GM19025 (cell line): ENCODE results near the gene UTS2.

Experiments
- ATAC-seq: cut with Tn5 transposase; IDR thresholded peaks from one replicate; pipeline ENCODE4 v1.9.1; 2021; ENCODE audit warnings: mild to moderate bottlenecking, low read depth, moderate library complexity; ENCODE audit not compliant: unreplicated experiment

Gene UTS2

DNA sequence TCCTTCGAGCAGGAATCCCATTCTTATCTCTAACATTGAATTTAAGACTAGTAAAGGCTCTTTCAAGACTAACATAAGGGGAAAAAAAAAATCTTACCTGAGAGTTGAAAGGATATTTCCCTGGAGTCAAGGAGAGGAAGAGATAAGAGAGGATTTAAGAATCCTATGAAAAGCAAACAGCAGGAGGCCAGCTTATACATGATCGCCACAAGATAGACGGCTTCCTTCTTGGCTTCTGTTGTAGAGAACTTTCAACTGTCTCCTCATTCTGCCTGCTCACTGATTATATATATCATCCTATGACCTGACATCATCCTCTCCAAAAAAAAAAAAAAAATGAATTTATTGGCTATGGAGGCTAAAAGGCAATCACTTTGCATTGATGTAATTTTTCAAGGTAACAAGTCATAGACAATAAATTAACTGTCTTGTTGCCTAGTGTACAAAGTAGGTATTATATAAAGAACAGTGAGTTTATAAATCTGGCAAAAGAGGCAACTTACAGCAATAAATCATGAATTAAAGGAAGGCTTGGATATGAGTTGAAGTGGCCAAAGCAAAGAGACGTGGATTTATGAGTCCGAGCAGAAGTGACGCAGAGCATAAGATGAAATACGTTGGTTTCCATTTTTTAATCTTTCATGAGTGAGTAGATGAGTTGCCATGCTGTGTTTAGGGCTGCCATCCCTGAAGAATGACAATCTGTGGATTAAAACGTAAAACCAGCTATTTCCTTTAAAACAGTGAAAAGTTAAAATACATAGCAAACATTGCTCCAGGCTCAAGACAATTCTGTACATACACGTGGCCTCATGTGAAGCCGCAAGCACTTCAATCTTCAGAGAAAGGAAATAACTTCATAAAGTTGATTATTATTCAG, at the start of gene UTS2:
Gene UTS2, minus strand, starts transcription at position 262 of the 880 bp plus-strand sequence. Its CDS starts 62 bp downstream, at position 200.
- ATAC-seq = no peak

DNA sequence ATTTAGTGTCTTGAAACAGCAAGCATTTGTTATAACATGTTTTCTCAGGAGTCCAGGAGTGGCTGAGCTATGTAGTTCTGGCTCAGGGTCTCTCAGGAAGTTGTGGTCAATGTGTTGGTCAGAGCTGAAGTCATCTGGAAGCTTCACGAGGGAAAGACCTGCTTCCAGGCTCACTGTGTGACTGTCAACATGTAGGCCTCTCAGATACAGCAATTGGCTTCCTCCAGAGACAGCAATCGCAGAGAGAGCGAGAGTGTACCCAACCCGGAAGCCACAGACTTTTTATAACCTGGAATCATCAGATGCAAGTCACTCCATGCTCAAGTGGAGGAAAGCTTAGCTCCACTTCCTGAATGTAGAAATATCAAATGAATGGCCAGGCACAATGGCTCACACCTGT, 46.9 kb upstream of the UTS2 start:
- no peak for ATAC-seq

GRCh38 chr1:7898962-7899361, 46.1 kb upstream of the UTS2 start:
- no peak for ATAC-seq

DNA sequence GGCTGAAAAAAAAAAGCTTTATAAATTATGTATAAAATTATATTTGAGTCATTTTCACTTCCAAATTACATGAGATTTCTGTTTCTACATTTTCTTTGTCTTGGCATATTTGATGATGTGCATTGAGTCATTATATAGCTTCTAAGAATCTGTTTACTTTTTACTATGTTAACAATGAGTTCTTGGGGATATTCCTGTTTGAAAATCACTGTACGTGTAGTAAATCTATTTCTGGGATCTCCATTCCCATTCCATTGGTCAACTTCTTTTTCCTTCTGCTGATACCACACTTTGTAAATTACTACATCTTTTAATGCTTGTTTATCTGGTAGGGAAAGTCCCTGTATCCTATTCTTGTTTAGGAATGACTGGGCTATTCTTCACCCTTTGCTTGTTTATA, 44.1 kb upstream of the UTS2 start:
- ATAC-seq = no peak

DNA sequence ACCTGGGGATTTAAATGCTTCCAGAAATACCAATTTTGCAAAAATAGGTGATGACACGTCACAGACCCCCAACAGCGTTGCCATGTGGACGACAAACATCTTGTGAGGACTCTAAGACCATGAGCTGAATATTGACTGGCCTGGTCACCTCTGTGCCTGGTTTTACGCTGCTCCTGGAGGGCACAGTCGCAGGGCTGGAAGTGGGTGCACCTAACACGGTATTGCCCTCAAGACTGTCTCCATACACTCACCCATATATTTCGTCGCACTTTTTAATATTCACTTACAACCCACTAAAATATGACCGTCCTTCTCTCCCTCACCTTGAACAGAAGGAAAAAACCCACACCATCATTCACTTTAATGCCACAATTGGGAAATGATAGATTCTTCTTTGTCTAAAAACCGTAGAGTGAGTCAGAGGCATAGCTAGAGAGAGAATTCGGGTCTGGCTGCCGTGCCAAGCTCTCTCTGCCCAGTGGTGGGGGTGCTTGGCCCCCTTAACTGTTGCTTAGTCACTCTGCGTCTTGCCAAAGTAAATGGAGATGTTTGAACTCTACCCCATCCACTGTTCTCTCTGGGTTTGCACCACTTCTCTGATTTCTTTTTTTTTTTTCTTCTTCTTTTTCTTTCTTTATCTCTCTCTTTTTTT, 40.8 kb upstream of the UTS2 start:
- ATAC-seq = no peak

GRCh38 chr1:7891804-7892203, 38.9 kb upstream of the UTS2 start:
- ATAC-seq = no peak

GRCh38 chr1:7890853-7891252, 38.0 kb upstream of the UTS2 start:
- ATAC-seq = no peak

- no peak for ATAC-seq
These were observed 35.6 kb upstream of the UTS2 start for GRCh38 chr1:7888248-7889081.

DNA sequence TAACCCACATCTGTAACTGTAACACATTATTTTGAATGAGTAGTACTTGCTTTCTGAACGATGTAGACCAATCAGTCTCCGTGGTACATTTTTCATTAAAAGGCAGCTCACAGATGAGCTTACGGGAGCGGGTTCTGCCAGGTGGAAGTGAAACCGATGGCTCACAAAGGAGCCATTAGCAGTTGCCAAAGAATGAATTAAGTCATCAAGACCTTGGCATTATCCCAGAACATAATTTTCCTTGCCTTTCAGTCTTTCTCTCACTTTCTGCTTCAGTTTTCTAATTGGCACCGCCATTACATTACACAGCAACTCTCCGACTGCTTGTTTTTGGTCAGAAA, 33.5 kb upstream of the UTS2 start:
- ATAC-seq = no peak

DNA sequence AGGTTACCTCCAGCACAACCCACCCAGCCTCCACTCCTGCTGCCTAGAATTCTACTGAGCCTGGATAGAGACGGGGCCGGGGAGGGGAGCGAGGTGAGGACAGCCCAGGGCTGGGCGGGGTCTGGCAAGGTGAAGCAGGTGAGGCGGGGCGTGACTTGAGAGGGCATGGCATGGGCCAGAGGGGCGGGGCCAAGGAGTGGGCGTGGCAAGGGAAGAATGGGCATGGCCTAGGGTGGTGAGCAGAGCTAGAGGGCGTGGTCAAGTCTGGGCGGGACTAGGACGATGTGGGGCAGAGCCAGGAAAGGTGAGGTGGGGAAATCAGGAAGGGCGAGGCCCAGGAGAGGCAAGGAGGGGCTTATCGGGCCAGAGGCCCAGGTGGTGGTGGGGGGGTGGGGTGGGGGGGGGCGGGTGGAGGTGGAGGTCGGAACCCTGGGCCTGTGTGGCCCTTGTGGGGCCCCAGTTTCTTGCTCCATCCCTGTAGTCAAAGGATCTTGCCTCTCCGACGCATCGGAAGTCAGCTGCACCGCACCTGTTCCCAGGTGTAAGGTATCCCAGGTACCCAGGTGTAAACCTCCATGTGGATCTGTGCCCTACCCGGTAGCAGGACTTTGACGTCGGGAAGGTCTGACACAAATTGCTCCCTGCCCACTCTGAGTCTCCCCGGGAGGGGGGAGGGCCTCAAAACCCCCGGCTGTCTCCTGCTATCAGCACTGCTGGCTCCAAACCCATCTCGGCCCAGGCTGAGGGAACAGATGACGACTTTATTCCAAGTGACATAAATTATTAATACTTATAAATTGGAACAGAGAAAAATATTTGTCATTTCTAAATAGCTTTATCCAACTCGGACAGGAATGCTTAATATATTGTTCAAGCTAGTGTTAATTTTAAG, 32.9 kb upstream of the UTS2 start:
- ATAC-seq = no peak

DNA sequence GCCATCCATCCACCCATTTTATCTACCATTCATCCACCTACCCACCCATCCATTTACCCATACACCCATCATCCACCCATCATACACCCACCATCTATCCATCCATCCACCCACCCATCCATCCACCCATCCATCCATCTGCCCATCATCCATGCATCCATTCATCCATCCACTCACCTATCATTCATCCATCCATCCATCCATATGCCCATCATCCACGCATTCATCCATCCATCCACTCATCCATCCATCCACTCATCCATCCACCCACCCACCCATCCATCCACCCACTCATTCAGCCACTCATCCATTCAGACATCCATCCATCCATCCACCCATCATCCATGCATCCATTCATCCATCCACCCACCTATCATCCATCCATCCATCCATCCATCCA, 31.9 kb upstream of the UTS2 start:
- ATAC-seq = no peak

GRCh38 chr1:7879228-7879627, 26.4 kb upstream of the UTS2 start:
- ATAC-seq = no peak

- ATAC-seq = no peak
These were observed 25.2 kb upstream of the UTS2 start for GRCh38 chr1:7878027-7878426.

GRCh38 chr1:7873801-7874795, 21.2 kb upstream of the UTS2 start:
- no peak for ATAC-seq

DNA sequence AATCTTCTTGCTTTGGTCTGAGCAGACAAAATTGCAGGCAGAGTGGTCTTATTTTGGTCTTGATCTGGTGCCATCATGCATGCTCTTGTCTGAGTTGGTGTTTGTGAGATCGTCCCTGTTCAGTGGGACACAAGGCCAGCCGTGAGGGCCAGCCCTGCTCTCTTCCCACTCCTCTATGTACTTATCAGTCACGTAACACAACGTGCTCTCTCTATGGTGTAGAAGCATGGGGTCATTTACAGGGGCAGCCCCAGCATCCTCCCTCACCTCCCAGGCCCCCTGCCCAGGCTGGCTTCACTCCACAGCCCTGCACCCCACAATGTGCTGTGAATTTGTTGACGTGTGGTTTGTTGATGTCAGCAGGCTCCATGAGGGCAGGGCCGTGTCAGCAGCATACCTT, 18.3 kb upstream of the UTS2 start:
- no peak for ATAC-seq

GRCh38 chr1:7869136-7869920, 16.5 kb upstream of the UTS2 start:
- ATAC-seq = no peak

DNA sequence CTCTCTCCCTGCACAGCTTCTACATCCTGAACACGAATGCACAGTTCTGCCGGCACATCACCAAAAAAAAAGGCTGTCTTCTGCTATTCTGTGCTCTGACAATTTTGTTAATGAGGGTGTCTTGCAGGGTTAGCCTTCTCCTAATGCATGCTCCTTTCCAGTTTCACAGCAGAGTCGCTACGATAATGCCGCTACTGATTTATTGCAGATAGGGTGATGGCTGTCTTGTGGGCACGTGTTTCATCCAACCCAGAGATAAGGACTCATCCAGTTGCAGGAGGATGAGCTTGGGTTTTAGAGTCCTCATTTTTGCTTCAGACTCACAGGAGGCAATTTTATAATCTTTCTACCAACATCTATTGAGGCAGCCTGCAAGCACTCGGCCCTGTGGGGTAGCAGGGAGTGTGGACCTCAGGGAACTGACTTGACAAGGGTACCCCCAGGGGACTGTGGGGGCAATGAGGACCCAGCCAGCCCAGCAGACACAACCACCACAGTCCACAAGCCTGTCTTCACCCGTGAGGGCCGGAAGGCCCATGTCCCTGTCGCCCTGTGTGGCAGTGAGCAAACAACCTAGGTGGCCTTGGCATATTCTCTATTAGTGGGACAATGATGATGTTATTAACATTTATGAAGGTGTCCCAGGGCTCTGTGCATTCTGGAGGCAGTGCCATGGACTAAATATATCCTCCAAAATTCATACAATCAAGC, 15.4 kb upstream of the UTS2 start:
- ATAC-seq = no peak

DNA sequence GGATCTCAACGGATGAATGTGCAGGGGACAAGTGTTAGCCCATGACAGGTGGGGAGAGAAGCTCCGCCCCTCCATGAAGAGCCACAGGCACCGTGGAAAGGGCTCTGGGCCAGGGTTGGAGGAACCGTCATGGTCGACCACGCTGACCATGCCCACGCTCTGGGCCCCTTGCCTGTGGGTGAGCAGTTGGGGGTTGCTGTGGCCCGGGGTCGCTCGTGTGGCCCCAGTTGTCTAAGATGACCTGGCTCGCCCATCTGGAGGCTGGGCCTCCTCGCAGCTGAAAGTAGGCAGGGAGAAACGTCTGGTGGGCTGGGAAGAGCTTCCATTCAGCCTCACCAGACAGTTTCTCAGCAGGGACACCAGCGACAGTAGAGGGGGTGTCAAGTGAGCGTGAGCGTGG, 13.1 kb upstream of the UTS2 start:
- no peak for ATAC-seq
